CD14-positive monocyte (primary cell): Measurements from ENCODE around the gene MBNL2. TPM values are rescaled to one million over a fixed set of nuclear protein-coding genes. Genes with fewer than 3 reads are reported as not detected.

Source experiments
- DNase-seq, 3 donors: peaks; one replicate each; pipeline ENCODE4 v3.0.0-alpha.2; 2011 to 2022
- H2AFZ ChIP-seq: 2 replicates; pipeline ENCODE4 v1.6.0; 2012; ENCODE audit warnings: mild to moderate bottlenecking, low read depth, low read length, inconsistent platforms; ENCODE audit not compliant: insufficient read depth, poor library complexity, severe bottlenecking
- H3K27ac ChIP-seq, 2 donors: 1 replicate in 1 of 2; 2 replicates in 1 of 2; pipeline ENCODE4 v1.5.1; 2012 to 2013; ENCODE audit warnings: low read length in 2 of 2, control low read depth in 1 of 2, inconsistent platforms in 1 of 2, low read depth in 1 of 2, mild to moderate bottlenecking in 1 of 2
- H3K27me3 ChIP-seq, 2 donors: one replicate each; pipeline versions ENCODE4 v1.6.0 to v1.6.1; 2011 to 2013; ENCODE audit warnings: low read length in 2 of 2; ENCODE audit not compliant: control insufficient read depth in 2 of 2, insufficient read depth in 2 of 2
- H3K36me3 ChIP-seq, 2 donors: replicated peaks in 1 of 2; 1 replicate in 1 of 2; 2 replicates in 1 of 2; pipeline versions ENCODE4 v1.5.1 to v1.6.1; 2012 to 2013; ENCODE audit warnings: low read length in 2 of 2, control low read depth in 1 of 2, inconsistent platforms in 1 of 2, mild to moderate bottlenecking in 1 of 2; ENCODE audit not compliant: insufficient read depth in 2 of 2, control insufficient read depth in 1 of 2
- H3K4me1 ChIP-seq, 2 donors: 1 replicate in 1 of 2; 2 replicates in 1 of 2; pipeline versions ENCODE4 v1.5.1 to v1.6.1; 2012 to 2013; ENCODE audit warnings: low read length in 2 of 2, control low read depth in 1 of 2, inconsistent platforms in 1 of 2, mild to moderate bottlenecking in 1 of 2, moderate library complexity in 1 of 2; ENCODE audit not compliant: insufficient read depth in 2 of 2, control insufficient read depth in 1 of 2
- H3K4me2 ChIP-seq: replicated peaks from 2 replicates; pipeline ENCODE3; 2012; ENCODE audit warnings: low read length, moderate library complexity, mild to moderate bottlenecking; ENCODE audit not compliant: poor library complexity, severe bottlenecking; ENCODE audit errors: extremely low read depth
- H3K4me3 ChIP-seq, 3 experiments: fragments of 200-600 bp in 1 of 3; sonication (generic) in 1 of 3; replicated peaks in 1 of 3; 1 replicate in 2 of 3; 2 replicates in 1 of 3; pipeline ENCODE4 v1.5.1; 2011 to 2013; ENCODE audit warnings: low read length in 3 of 3, mild to moderate bottlenecking in 3 of 3, control low read depth in 2 of 3, low read depth in 2 of 3, inconsistent platforms in 1 of 3, moderate library complexity in 1 of 3
- H3K79me2 ChIP-seq: 2 replicates; pipeline ENCODE4 v1.6.0; 2012; ENCODE audit warnings: mild to moderate bottlenecking, control low read depth, inconsistent platforms, low read length, moderate library complexity; ENCODE audit not compliant: insufficient read depth
- H3K9ac ChIP-seq: 2 replicates; pipeline ENCODE4 v1.6.0; 2017; ENCODE audit warnings: low read length, mild to moderate bottlenecking; ENCODE audit not compliant: insufficient read depth, poor library complexity, severe bottlenecking
- H3K9me3 ChIP-seq, 2 donors: replicated peaks in 1 of 2; 1 replicate in 1 of 2; 2 replicates in 1 of 2; pipeline versions ENCODE4 v1.5.1 to v1.6.1; 2012 to 2013; ENCODE audit warnings: low read length in 2 of 2, control low read depth in 1 of 2; ENCODE audit not compliant: control insufficient read depth in 1 of 2, insufficient read depth in 1 of 2
- H4K20me1 ChIP-seq: 2 replicates; pipeline ENCODE4 v1.6.0; 2012; ENCODE audit warnings: mild to moderate bottlenecking, low read length, control low read depth, moderate library complexity; ENCODE audit not compliant: insufficient read depth
- H3K27ac Mint-ChIP-seq, 7 donors: one replicate each; pipeline ENCODE4 v1.8.0; 2020; ENCODE audit warnings: mild to moderate bottlenecking in 7 of 7, mixed read lengths in 7 of 7, moderate library complexity in 6 of 7, inconsistent platforms in 2 of 7
- H3K27me3 Mint-ChIP-seq, 3 donors: one replicate each; pipeline ENCODE4 v1.8.0; 2021 to 2022; ENCODE audit warnings: low read depth in 3 of 3, mild to moderate bottlenecking in 3 of 3, mixed read lengths in 3 of 3, moderate library complexity in 3 of 3, inconsistent platforms in 1 of 3
- H3K36me3 Mint-ChIP-seq, 2 donors: one replicate each; pipeline ENCODE4 v1.8.0; 2020; ENCODE audit warnings: mixed read lengths in 2 of 2, inconsistent platforms in 1 of 2, mild to moderate bottlenecking in 1 of 2
- H3K4me1 Mint-ChIP-seq: one replicate; pipeline ENCODE4 v1.8.0; 2020; ENCODE audit warnings: mild to moderate bottlenecking, mixed read lengths
- H3K4me3 Mint-ChIP-seq, 2 donors: one replicate each; pipeline ENCODE4 v1.8.0; 2020; ENCODE audit warnings: mild to moderate bottlenecking in 2 of 2, mixed read lengths in 2 of 2, moderate library complexity in 1 of 2
- H3K9me3 Mint-ChIP-seq, 7 donors: one replicate each; pipeline ENCODE4 v1.8.0; 2020 to 2022; ENCODE audit warnings: mixed read lengths in 7 of 7, mild to moderate bottlenecking in 6 of 7, moderate library complexity in 6 of 7, inconsistent platforms in 2 of 7
- CTCF ChIP-seq: fragments of 200-600 bp; IDR thresholded peaks from one replicate; pipeline ENCODE4 v1.8.0; 2022; ENCODE audit warnings: antibody characterized with exemption, mild to moderate bottlenecking
- WGBS: methylation state at CpG from one replicate; pipeline ENCODE4 v1.1.5; 2013; ENCODE audit warnings: missing lambda C conversion rate; ENCODE audit not compliant: insufficient coverage; 5-methylcytosine and 5-hydroxymethylcytosine counted together
- intact Hi-C, 2 donors: fragments of 100-400 bp; cut with micrococcal nuclease; formaldehyde crosslinking; loops; one replicate each; pipeline versions ENCODE4 v1.15.0 to v1.15.1; 2023
- polyA plus RNA-seq, 3 donors: library from polyadenylated mRNA; depleted of rRNA in 1 of 3; unstranded in 2 of 3; stranded (reverse) in 1 of 3; fragments of 300-500 nt in 2 of 3; fragments of >200 nt in 1 of 3; fragmentation: Illumina TruSeq in 2 of 3; gene quantifications; 1 replicate in 2 of 3; 2 replicates in 1 of 3; pipeline ENCODE4 v1.2.3, GENCODE V29; 2012 to 2021

The MBNL2 gene
- polyA plus RNA-seq, 3 donors: 8.5 to 15.5 (median 13.4) TPM

- H3K4me3 Mint-ChIP-seq: no peak overlapping the region
- no peak overlapping the region for H3K4me2 ChIP-seq
- no CpG with 5 or more reads among the region's 4 CpGs for WGBS
- intact Hi-C loops: loop anchor here in 1 of 2 donors (10.0 kb wide), 1 partner anchor 88 kb away; no protein-coding TSS in a partner anchor
- H3K27ac Mint-ChIP-seq: peak overlapping the region in 1 of 7 donors; percentile 17
- H3K27me3 ChIP-seq: peaks cover 53 to 60% of the 10 kb centered on the region in 2 donors
- no peak overlapping the region for H3K27ac ChIP-seq
- H3K27me3 Mint-ChIP-seq: peaks cover 37 to 66% (median 55%) of the 10 kb centered on the region in 3 donors
- H4K20me1 ChIP-seq: no peaks in the 10 kb centered on the region
- H2AFZ ChIP-seq: no peak overlapping the region
- DNase-seq: peak in 2 of 3 donors; percentile 15 to 20
- H3K9me3 ChIP-seq: peaks cover 0 to 11% of the 10 kb centered on the region in 2 donors
- no peaks in the 10 kb centered on the region for H3K36me3 ChIP-seq
- no peak for TF ChIP-seq CTCF
- no peak overlapping the region for H3K9ac ChIP-seq
- no peaks in the 10 kb centered on the region for H3K79me2 ChIP-seq
- H3K4me1 Mint-ChIP-seq: peaks cover 9% of the 10 kb centered on the region
- H3K4me1 ChIP-seq: no peaks in the 10 kb centered on the region
- H3K9me3 Mint-ChIP-seq: peaks cover 7 to 22% (median 10%) of the 10 kb centered on the region in 7 donors
- peaks cover 6% of the 10 kb centered on the region in 2 donors for H3K36me3 Mint-ChIP-seq
- H3K4me3 ChIP-seq: no peak overlapping the region
Observed at GRCh38 chr13:97202761-97203160, 19.4 kb upstream of the MBNL2 start.

GRCh38 chr13:97205465-97205864 is 16.7 kb upstream of the MBNL2 start:
- H3K4me2 ChIP-seq: no peak overlapping the region
- Mint-ChIP-seq H3K27ac (no peak overlapping the region), H3K4me3 (no peak overlapping the region), H3K36me3 (peaks cover 6 to 13% of the 10 kb centered on the region in 2 donors), H3K9me3 (peaks cover 6 to 15% (median 13%) of the 10 kb centered on the region in 7 donors), H3K4me1 (peaks cover 20% of the 10 kb centered on the region), H3K27me3 (peaks cover 43 to 61% (median 49%) of the 10 kb centered on the region in 3 donors)
- no peak overlapping the region for H2AFZ ChIP-seq
- H3K9me3 ChIP-seq: peaks cover 0 to 11% of the 10 kb centered on the region in 2 donors
- H3K4me3 ChIP-seq: no peak overlapping the region
- H3K27me3 ChIP-seq: peaks cover 51 to 60% of the 10 kb centered on the region in 2 donors
- no peaks in the 10 kb centered on the region for H4K20me1 ChIP-seq
- no peaks in the 10 kb centered on the region for H3K79me2 ChIP-seq
- no peak overlapping the region for H3K9ac ChIP-seq
- no peak overlapping the region for H3K27ac ChIP-seq
- intact Hi-C loops: loop anchor here in 1 of 2 donors (10.0 kb wide), 1 partner anchor 91 kb away; no protein-coding TSS in a partner anchor
- no CpG with 5 or more reads among the region's 1 CpG for WGBS
- no peaks in the 10 kb centered on the region for H3K36me3 ChIP-seq
- no peak for DNase-seq
- peaks cover 8 to 13% of the 10 kb centered on the region in 2 donors for H3K4me1 ChIP-seq
- no peak for TF ChIP-seq CTCF
